Islet of Langerhans (tissue), 1 donor: ENCODE data around the gene DCAF8L1.
"Not testable (repeated sequence)": the region's sequence is repeated elsewhere in the genome, so short reads cannot be mapped to it uniquely, and the experiment has no call there.

Source experiments
- FAIRE-seq: peaks from one replicate; lab custom pipeline; 2011; peaks lifted over from hg19 to GRCh38; lab: Jason Lieb, UNC

DCAF8L1 gene

DNA sequence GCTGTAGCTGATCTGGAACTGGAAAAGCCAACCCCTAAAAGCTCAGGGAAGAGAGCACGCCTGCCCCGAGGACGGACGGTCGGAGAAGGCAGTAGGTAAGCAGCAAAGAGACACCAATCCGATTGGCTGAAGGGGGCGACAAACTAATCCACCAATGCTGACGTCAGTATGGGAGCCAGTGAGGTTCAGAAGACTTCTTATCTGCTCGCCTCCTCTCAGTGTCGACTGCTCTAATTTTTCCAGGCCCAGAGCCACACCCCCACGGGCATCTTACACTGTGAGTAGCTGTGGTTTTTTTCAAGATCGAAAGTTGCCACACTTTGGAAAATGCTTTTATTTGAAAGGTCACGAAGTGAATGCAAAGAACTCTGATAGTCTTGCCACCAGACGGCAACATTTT is at the start of gene DCAF8L1:
TSS of gene DCAF8L1 (minus strand) at position 101 of the 400 bp plus-strand sequence. CDS start 115 bp downstream, outside the sequence.
- FAIRE-seq = no peak

DNA sequence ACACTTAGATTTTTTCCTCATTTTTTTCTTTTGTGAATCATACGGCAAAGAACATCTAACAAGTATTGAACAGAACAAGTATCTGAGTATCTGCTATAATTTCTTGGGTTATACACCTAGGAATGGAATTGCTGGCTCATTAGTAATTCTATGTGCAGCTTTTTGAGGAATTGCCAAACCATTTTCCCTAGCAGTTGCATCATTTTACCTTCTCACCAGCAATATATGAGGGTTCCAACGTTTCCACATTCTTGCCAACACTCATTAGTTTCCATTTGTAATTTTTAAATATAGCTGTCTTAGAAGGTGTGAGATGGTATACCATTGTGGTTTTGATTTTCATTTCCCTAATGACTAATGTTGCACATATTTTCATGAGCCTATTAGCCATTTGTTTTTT is 41.1 kb upstream of the DCAF8L1 start:
- no peak for FAIRE-seq

- FAIRE-seq = no peak
These were observed 35.6 kb upstream of the DCAF8L1 start for GRCh38 chrX:28016823-28017222.

DNA sequence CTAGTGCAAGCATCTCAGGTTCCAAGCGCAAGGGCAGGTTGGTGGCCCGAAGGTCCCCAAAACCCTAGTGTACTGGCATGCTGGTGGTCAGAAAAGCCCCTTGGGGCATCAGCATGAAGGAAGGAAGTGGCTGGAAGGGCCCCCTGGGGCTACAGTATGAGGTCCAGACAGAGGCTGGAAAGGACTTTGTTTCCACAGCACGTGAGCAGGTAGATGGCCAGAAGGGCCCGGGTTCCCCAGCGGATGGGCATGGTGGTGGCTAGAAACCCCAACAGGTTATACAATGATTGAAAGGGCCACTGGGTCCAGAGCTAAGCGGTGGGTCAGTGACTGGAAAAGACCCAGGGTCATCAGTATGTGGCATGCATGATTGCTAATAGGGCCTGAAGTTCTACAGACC is 34.7 kb upstream of the DCAF8L1 start:
- no peak for FAIRE-seq

DNA sequence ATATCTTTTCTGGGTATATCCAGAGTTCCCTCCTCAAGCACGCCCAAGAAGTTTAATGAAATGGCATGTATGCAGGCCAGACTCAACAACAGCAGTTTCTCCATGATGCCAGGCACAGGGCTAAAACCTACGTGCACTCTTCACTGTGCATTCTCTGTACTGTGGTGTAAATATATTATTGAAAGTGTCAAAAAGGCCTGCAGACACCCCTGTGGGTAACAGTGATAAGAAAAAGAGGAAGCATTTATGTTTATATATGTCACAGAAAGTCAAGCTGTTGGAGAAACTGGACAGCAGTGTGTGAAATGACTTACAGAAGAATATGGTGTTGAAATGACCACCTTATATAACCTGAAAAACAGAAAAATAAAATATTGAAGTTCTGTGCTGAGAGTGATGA is 29.6 kb upstream of the DCAF8L1 start:
- no peak for FAIRE-seq

- peak; percentile 43 for FAIRE-seq
These were observed 17.4 kb upstream of the DCAF8L1 start for GRCh38 chrX:27998666-27999065.

DNA sequence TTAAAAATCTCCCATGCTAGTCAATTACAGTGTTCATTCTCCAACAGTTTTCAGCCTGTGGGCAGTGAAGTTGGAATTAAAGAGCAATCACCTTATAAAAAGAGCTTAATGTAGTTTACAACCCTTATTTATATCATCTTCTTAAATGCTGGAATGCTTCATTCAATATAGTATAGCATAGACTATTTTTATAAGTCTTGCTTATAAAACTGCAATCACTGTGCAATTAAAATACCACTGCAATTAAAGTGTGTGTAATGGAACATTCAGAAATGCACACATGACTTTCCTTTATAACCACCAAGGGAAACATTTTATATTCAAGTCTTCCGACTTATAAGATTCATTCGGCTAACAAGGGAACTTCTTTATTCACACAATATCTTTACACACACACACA is 16.4 kb upstream of the DCAF8L1 start:
- FAIRE-seq = no peak

DNA sequence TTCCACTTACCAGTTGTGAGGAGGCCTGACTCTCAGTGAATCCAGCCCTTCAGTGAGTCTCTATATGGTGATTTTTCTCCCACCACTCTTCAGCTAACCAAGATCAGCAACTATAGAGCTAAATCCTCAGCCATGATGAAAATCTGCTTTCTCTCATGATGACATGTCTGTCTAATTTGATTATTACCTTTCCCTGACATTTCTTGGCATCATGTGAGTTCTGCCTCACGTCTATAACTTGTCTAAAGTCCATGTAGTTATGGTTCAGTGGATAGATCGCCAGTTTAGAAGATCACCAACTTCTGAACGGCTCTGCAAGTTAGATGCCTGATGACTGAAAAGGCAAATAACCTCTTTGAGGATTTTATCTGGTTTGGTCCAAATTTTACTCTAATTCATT is 14.9 kb upstream of the DCAF8L1 start:
- no peak for FAIRE-seq

DNA sequence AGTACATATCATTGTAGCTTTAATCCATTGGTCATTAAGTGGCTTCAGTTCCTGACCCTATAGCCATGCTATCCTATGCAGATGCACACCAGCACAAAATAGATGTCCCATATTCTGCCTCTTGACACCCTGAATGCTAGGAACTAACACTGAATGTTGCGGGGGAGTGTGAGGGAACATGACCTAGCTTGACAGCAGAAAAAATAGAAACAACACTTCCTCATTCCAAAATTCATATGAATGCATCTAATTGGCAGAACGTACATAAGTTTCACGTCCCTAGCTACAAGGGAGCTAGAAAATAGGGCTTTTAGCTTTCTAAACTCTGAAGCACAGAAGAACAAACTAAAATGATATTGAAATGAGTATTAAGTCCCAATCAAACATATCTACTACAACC is 14.4 kb upstream of the DCAF8L1 start:
- FAIRE-seq = no peak

- FAIRE-seq = no peak
These were observed 6.8 kb upstream of the DCAF8L1 start for GRCh38 chrX:27987862-27988646.

DNA sequence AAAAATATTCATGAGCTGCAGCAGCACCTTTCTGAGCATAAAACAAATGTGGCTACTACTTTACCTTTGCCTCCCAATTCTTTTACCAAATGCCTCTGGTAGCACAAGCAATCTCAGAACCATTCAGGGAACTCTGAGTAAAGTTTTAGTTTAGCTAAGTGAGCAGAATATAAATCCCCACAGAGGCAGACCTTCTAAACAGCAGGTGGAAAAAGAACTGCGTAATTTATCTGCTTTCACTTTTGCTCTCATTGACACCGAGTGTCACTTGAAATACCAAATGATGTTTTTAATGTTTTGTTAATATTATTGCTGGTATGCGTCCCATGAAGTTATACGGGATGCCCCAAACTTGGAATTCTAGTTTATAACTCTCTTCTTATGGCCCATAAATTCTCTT is 4.3 kb downstream of the DCAF8L1 start:
- not testable (repeated sequence) for FAIRE-seq

DNA sequence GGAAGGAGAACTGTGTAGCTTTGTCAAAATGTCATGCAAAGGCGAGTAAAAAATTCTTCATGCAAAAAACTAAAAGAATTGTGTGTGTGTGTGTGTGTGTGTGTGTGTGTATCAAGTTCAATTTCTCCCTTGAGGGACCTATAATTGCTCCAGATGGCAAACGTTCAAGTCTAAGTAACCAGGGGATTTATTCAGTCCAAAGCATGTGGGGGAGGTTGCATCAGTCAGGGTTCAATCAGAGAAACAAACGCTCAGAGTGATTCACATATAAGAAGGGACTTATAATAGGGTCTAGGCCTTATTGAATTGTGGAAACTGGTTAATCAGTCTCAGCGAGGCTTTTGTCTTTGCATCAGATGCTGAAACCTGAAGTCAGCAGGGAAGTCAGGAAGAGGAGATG is 5.0 kb downstream of the DCAF8L1 start:
- FAIRE-seq = no peak

DNA sequence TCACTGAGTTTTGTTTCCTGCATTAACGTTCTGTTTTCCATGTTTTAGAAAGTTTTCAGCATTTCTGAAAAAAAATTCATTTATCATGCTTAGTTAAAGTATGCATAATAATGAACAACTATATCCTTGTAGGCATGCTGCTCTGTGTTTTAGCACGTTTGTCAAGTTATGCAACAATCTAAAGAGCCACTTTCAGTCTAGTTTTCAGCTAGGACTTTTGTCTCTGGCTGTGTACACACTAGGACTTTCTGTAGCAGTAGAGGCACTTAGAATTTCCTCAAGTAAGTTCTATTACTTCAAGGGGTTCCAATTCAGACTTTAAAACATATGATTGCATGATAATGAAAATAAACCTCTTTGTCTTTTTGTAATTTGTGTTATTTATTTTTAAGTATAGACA is 12.4 kb downstream of the DCAF8L1 start:
- FAIRE-seq = no peak

GRCh38 chrX:27968352-27968751 is 12.9 kb downstream of the DCAF8L1 start:
- FAIRE-seq = no peak

DNA sequence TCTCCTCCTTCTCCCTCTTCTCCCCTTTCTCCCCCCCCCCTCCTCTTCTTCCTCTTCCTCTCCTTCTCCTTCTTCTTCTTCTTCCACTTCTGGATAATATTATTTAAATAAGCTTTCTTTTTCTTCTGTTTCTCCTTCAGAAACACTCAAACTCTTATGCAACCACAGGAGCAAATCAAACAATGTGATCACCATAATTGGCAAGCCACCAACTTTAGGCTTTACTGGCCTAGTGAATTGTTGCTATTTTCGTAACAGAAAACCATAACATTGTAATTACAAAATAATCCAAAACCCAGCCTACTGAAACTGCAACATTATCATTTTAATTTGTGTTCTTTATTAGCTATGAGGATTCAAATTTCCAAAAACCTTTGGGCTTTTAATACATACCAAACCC is 14.3 kb downstream of the DCAF8L1 start:
- no peak for FAIRE-seq

GRCh38 chrX:27966492-27966891 is 14.8 kb downstream of the DCAF8L1 start:
- FAIRE-seq = no peak

DNA sequence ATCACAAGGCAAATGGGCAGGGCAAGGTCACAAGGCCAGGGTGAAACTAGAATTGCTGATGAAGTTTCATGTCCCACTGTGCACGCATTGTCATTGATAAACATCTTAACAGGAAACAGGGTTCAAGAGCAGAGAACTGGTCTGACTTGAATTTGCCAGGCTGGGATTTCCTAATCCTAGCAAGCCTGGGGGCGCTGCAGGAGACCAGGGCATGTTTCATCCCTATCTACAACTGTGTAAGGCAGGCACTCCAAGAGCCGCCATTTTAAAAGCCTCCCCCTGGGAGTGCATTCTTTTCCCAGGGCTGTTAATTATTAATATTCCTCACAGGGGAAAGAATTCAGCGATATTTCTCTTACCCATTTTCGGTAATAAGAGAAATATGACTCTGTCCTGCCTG is 15.9 kb downstream of the DCAF8L1 start:
- not testable (repeated sequence) for FAIRE-seq

DNA sequence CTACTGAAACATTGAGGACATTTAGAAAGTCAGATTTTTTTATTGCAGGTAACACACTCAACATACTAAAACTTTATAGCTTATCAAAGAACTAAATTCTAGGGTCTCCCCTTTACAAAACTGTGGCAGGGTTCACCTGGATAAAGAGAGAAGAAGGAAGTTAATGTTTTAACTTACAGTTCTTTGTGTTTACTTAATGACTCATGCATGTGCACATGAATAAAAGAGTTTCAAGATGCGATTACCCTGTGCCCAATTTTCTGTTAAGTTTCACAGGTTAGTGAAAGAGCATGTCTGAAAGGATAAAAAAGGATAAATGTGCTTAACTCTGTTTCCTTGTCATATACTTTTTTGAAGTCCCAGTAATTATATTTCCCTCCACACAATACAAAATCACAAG is 16.8 kb downstream of the DCAF8L1 start:
- FAIRE-seq = no peak

GRCh38 chrX:27960410-27960809 is 20.8 kb downstream of the DCAF8L1 start:
- FAIRE-seq = not testable (repeated sequence)

GRCh38 chrX:27953171-27953570 is 28.1 kb downstream of the DCAF8L1 start:
- peak; percentile 56 for FAIRE-seq

DNA sequence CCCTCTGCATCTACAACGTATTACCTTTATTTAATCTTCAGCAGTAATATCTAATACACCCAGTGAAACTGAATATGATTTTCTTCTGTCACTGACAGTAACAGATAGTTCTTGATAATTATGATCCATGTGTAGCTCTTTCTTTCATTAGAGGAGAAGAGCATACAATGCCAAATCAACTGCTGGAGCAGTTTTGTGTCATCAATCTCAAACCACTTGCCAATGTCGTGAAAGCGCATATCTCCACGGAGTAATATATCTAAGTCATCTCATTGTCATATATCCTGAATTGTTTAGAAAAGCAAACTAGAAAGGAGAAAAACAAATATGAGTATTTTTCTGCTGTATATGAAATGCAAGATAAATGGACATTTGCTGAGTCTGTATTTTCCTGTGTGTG is 47.9 kb downstream of the DCAF8L1 start:
- no peak for FAIRE-seq
